ENCODE results near the gene PTPN4. TPM values are rescaled to one million over a fixed set of nuclear protein-coding genes. Genes with fewer than 3 reads are reported as not detected.

PTPN4 gene
- total RNA-seq, 4 donors from 2014 or later: 9.6 to 30.1 (median 18.4) TPM

GRCh38 chr2:119941981-119942513, 182.3 kb downstream of the PTPN4 start:
- no peak for TF ChIP-seq CTCF (IDR thresholded peaks at IDR 0.05)
- no peak for TF ChIP-seq POLR2A (IDR thresholded peaks at IDR 0.05)
- 58 to 64% methylated on average over 3 of the region's 3 CpGs for WGBS, 2 donors
- Histone ChIP-seq H3K9me3 (no peaks in the 10 kb centered on the region), H3K36me3 (peaks cover 0 to 49% (median 0%) of the 10 kb centered on the region in 3 donors), H3K27me3 (no peaks in the 10 kb centered on the region), H3K4me1 (no peaks in the 10 kb centered on the region), H3K4me3 (no peak overlapping the region), H3K27ac (no peak overlapping the region)
- no peak for DNase-seq
- intact Hi-C loops (cut with DNase I): no loop called here

GRCh38 chr2:119943058-119943457, 183.3 kb downstream of the PTPN4 start:
- no peak overlapping the region for H3K4me3 ChIP-seq
- no peak for TF ChIP-seq CTCF (IDR thresholded peaks at IDR 0.05)
- TF ChIP-seq POLR2A (IDR thresholded peaks at IDR 0.05): no peak
- H3K4me1 ChIP-seq: no peaks in the 10 kb centered on the region
- peaks cover 0 to 45% (median 0%) of the 10 kb centered on the region in 3 donors for H3K36me3 ChIP-seq
- H3K27ac ChIP-seq: no peak overlapping the region
- no peaks in the 10 kb centered on the region for H3K27me3 ChIP-seq
- intact Hi-C loops (cut with DNase I): no loop called here
- DNase-seq: no peak
- no peaks in the 10 kb centered on the region for H3K9me3 ChIP-seq

GRCh38 chr2:119947535-119947934, 187.8 kb downstream of the PTPN4 start:
- no peak overlapping the region for H3K4me3 ChIP-seq
- peaks cover 0 to 46% (median 0%) of the 10 kb centered on the region in 3 donors for H3K36me3 ChIP-seq
- no peaks in the 10 kb centered on the region for H3K27me3 ChIP-seq
- no peak for DNase-seq
- no peak overlapping the region for H3K27ac ChIP-seq
- no peaks in the 10 kb centered on the region for H3K9me3 ChIP-seq
- intact Hi-C loops (cut with DNase I): no loop called here
- TF ChIP-seq CTCF (IDR thresholded peaks at IDR 0.05) (no peak), POLR2A (IDR thresholded peaks at IDR 0.05) (no peak)
- no peaks in the 10 kb centered on the region for H3K4me1 ChIP-seq
- 88 to 96% methylated on average over 1 of the region's 1 CpG for WGBS, 2 donors

GRCh38 chr2:119950966-119951365, 191.2 kb downstream of the PTPN4 start:
- Histone ChIP-seq H3K4me1 (no peaks in the 10 kb centered on the region), H3K9me3 (no peaks in the 10 kb centered on the region), H3K4me3 (no peak overlapping the region), H3K36me3 (peaks cover 0 to 67% (median 0%) of the 10 kb centered on the region in 3 donors), H3K27me3 (no peaks in the 10 kb centered on the region), H3K27ac (no peak overlapping the region)
- WGBS, 2 donors: 74 to 83% methylated on average over 2 of the region's 2 CpGs
- no peak for DNase-seq
- TF ChIP-seq CTCF (IDR thresholded peaks at IDR 0.05): no peak
- TF ChIP-seq POLR2A (IDR thresholded peaks at IDR 0.05): no peak
- intact Hi-C loops (cut with DNase I): no loop called here

GRCh38 chr2:119958670-119959268, 199.0 kb downstream of the PTPN4 start:
- Histone ChIP-seq H3K4me3 (no peak overlapping the region), H3K27ac (no peak overlapping the region), H3K27me3 (no peaks in the 10 kb centered on the region), H3K4me1 (no peaks in the 10 kb centered on the region), H3K9me3 (no peaks in the 10 kb centered on the region), H3K36me3 (peaks cover 0 to 91% (median 0%) of the 10 kb centered on the region in 3 donors)
- intact Hi-C loops (cut with DNase I): no loop called here
- no peak for DNase-seq
- TF ChIP-seq CTCF (IDR thresholded peaks at IDR 0.05) (no peak), POLR2A (IDR thresholded peaks at IDR 0.05) (no peak)

All from esophagus squamous epithelium (tissue), 5 donors.